Lower leg skin (tissue), 4 donors: ENCODE data around the gene SRGAP1. TPM values are rescaled to one million over a fixed set of nuclear protein-coding genes. Genes with fewer than 3 reads are reported as not detected.

Source experiments
- DNase-seq, 2 donors: peaks; one replicate each; pipeline ENCODE4 v3.0.0-alpha.2; 2019; ENCODE audit warnings: low spot score in 2 of 2
- H3K4me3 ChIP-seq: fragments of 200-600 bp; sonication (generic); 2 replicates; pipeline ENCODE4 v1.5.1; 2017; ENCODE audit warnings: mild to moderate bottlenecking, low read depth; ENCODE audit not compliant: poor library complexity, severe bottlenecking
- CTCF ChIP-seq, 3 donors: fragments of 450-650 bp; IDR thresholded peaks; one replicate each; pipeline ENCODE4 v1.5.1; 2016; ENCODE audit warnings: antibody characterized with exemption in 3 of 3, mild to moderate bottlenecking in 3 of 3, moderate library complexity in 2 of 3
- POLR2A ChIP-seq, 2 donors: fragments of 450-650 bp; IDR thresholded peaks; one replicate each; pipeline ENCODE4 v1.6.1; 2016 to 2017; ENCODE audit warnings: antibody characterized with exemption in 2 of 2, mild to moderate bottlenecking in 1 of 2, moderate library complexity in 1 of 2
- WGBS, 2 donors: methylation state at CpG; one replicate each; pipeline ENCODE4 v1.1.5; 2018; 5-methylcytosine and 5-hydroxymethylcytosine counted together
- intact Hi-C: fragments of 100-400 bp; cut with DNase I; formaldehyde crosslinking; loops from one replicate; pipeline ENCODE4 v1.15.0; 2023; ENCODE audit warnings: low total_unique reads
- total RNA-seq, 4 donors: library from RNA; depleted of rRNA; stranded (reverse); fragments of >200 nt; gene quantifications; one replicate each; pipeline ENCODE4 v1.1.0, GENCODE V29; 2016

Gene SRGAP1
- total RNA-seq, 4 donors from 2014 or later: 1.3 to 6.0 (median 1.7) TPM

- DNase-seq: no peak
- intact Hi-C loops: no loop called here
- WGBS, 2 donors: 86 to 90% methylated on average over 4 of the region's 4 CpGs
- H3K4me3 ChIP-seq: no peak overlapping the region
- TF ChIP-seq POLR2A (IDR thresholded peaks at IDR 0.05): no peak
- no peak for TF ChIP-seq CTCF (IDR thresholded peaks at IDR 0.05)
Measured at GRCh38 chr12:63904653-63905052, 60.2 kb downstream of the SRGAP1 start.

- 86 to 88% methylated on average over 4 of the region's 4 CpGs for WGBS, 2 donors
- no peak for TF ChIP-seq POLR2A (IDR thresholded peaks at IDR 0.05)
- TF ChIP-seq CTCF (IDR thresholded peaks at IDR 0.05): no peak
- intact Hi-C loops: no loop called here
- DNase-seq: no peak
- no peak overlapping the region for H3K4me3 ChIP-seq
Measured at GRCh38 chr12:63905544-63905943, 61.0 kb downstream of the SRGAP1 start.

- intact Hi-C loops: no loop called here
- no peak overlapping the region for H3K4me3 ChIP-seq
- DNase-seq: no peak
- TF ChIP-seq CTCF (IDR thresholded peaks at IDR 0.05): no peak
- TF ChIP-seq POLR2A (IDR thresholded peaks at IDR 0.05): no peak
- 84 to 96% methylated on average over 1 of the region's 1 CpG for WGBS, 2 donors
Measured at GRCh38 chr12:63906876-63907275, 62.4 kb downstream of the SRGAP1 start.

- H3K4me3 ChIP-seq: no peak overlapping the region
- intact Hi-C loops: no loop called here
- no peak for TF ChIP-seq POLR2A (IDR thresholded peaks at IDR 0.05)
- TF ChIP-seq CTCF (IDR thresholded peaks at IDR 0.05): no peak
- 88 to 89% methylated on average over 2 of the region's 2 CpGs for WGBS, 2 donors
- no peak for DNase-seq
Measured at GRCh38 chr12:63907561-63907960, 63.1 kb downstream of the SRGAP1 start.

GRCh38 chr12:63909746-63910145 lies 65.2 kb downstream of the SRGAP1 start:
- no peak for DNase-seq
- intact Hi-C loops: no loop called here
- 63 to 70% methylated on average over 1 of the region's 1 CpG for WGBS, 2 donors

More at GRCh38 chr12:63909746-63910145, 65.2 kb downstream of the SRGAP1 start:
- TF ChIP-seq POLR2A (IDR thresholded peaks at IDR 0.05) (no peak), CTCF (IDR thresholded peaks at IDR 0.05) (no peak)
- H3K4me3 ChIP-seq: no peak overlapping the region
